GM18873 (cell line): ENCODE results near the gene SCYL1.
"Not testable (repeated sequence)": the region's sequence is repeated elsewhere in the genome, so short reads cannot be mapped to it uniquely, and the experiment has no call there.

Experiments used
- ATAC-seq: cut with Tn5 transposase; IDR thresholded peaks from one replicate; pipeline ENCODE4 v1.9.1; 2021; ENCODE audit warnings: mild to moderate bottlenecking, moderate library complexity, moderate number of reproducible peaks; ENCODE audit not compliant: unreplicated experiment, low FRiP score

Gene SCYL1

GRCh38 chr11:65504674-65505465 lies 20.0 kb upstream of the SCYL1 start:
- no peak for ATAC-seq

GRCh38 chr11:65505466-65506289 lies 19.2 kb upstream of the SCYL1 start:
- no peak for ATAC-seq

GRCh38 chr11:65506290-65506771 lies 18.6 kb upstream of the SCYL1 start:
- no peak for ATAC-seq

GRCh38 chr11:65506772-65507505 lies 17.9 kb upstream of the SCYL1 start:
- peak; percentile 22 for ATAC-seq

GRCh38 chr11:65512311-65512710 lies 12.6 kb upstream of the SCYL1 start:
- ATAC-seq: not testable (repeated sequence)

GRCh38 chr11:65516135-65516968 lies 8.5 kb upstream of the SCYL1 start:
- no peak for ATAC-seq

- ATAC-seq: not testable (repeated sequence)
These were observed 5.8 kb upstream of the SCYL1 start for GRCh38 chr11:65518941-65519549.

- ATAC-seq: not testable (repeated sequence)
These were observed 2.9 kb upstream of the SCYL1 start for GRCh38 chr11:65521777-65522521.

- ATAC-seq: not testable (repeated sequence)
These were observed 1.9 kb upstream of the SCYL1 start for GRCh38 chr11:65522718-65523630.

- not testable (repeated sequence) for ATAC-seq
These were observed 1.3 kb upstream of the SCYL1 start for GRCh38 chr11:65523631-65523968.

- no peak for ATAC-seq
These were observed 706 bp upstream of the SCYL1 start for GRCh38 chr11:65524014-65524740.

GRCh38 chr11:65525546-65526480 lies 930 bp downstream of the SCYL1 start:
- ATAC-seq: no peak

GRCh38 chr11:65526744-65527143 lies 1.9 kb downstream of the SCYL1 start:
- ATAC-seq: no peak

GRCh38 chr11:65528819-65529350 lies 4.0 kb downstream of the SCYL1 start:
- no peak for ATAC-seq

GRCh38 chr11:65529475-65530156 lies 4.7 kb downstream of the SCYL1 start:
- no peak for ATAC-seq
